ENCODE measurements around the gene CGNL1. TPM values are rescaled to one million over a fixed set of nuclear protein-coding genes. Genes with fewer than 3 reads are reported as not detected.

Gene CGNL1
- total and polyA plus RNA-seq, 10 of the 15 experiments (the other 5 are each of a cell fraction or from before 2014, with no cell fraction given), result under 0.01 to 0.27 (median 0.04) TPM; not detected in 3

GRCh38 chr15:57445872-57446271, 69.6 kb downstream of the CGNL1 start:
- RAD21 ChIA-PET (ENCODE audit: unreplicated experiment), result no interaction called here
- FAIRE-seq, result no peak
- SMC1A ChIA-PET (ENCODE audit: uncharacterized antibody, unreplicated experiment), result no interaction called here
- CTCF ChIA-PET, result interaction anchor here (1.0 kb wide), 1 partner anchor 9 kb away, joined by 3 read pairs; no protein-coding TSS in a partner anchor
- no peaks in the 10 kb centered on the region for H3K4me1 ChIP-seq (ENCODE audit: control insufficient read depth, insufficient read depth, low read length)
- H3K27ac ChIP-seq (ENCODE audit: control insufficient read depth, insufficient read depth), result no peak overlapping the region
- H3K27me3 ChIP-seq (replicated peaks in 1 of 2; ENCODE audit: control insufficient read depth in 2 of 2, insufficient read depth in 2 of 2, low read length in 1 of 2), result peaks cover 0 to 2% of the 10 kb centered on the region in 2 experiments; a peak in 3 of 4 replicates
- in situ Hi-C loops (cut with MboI) (no loop called here), intact Hi-C loops (cut with micrococcal nuclease; ENCODE audit: unreplicated experiment) (no loop called here)
- no peaks in the 10 kb centered on the region for H3K79me2 ChIP-seq (ENCODE audit: control insufficient read depth, insufficient read depth, low read length)
- DNase-seq (ENCODE audit: low read depth, low spot score), result no peak
- no peaks in the 10 kb centered on the region for H3K9me3 ChIP-seq (replicated peaks; ENCODE audit: control insufficient read depth, insufficient read depth, low read length)
- no peak overlapping the region for H3K9ac ChIP-seq (ENCODE audit: control insufficient read depth, insufficient read depth, low read length)
- H4K20me1 ChIP-seq (ENCODE audit: control insufficient read depth, insufficient read depth), result no peaks in the 10 kb centered on the region
- BruUV-seq (replicated peaks), result no TSS peak
- H2AFZ ChIP-seq (ENCODE audit: control insufficient read depth, low read depth, low read length), result no peak overlapping the region
- H3K36me3 ChIP-seq (ENCODE audit: control insufficient read depth in 2 of 2, insufficient read depth in 2 of 2, low read length in 1 of 2), result no peaks in the 10 kb centered on the region
- ATAC-seq, result no peak
- no peak overlapping the region for H3K4me3 ChIP-seq
- H3K4me2 ChIP-seq (ENCODE audit: control insufficient read depth, insufficient read depth), result no peak overlapping the region
- 96% methylated on average over 1 of the region's 1 CpG for WGBS (ENCODE audit: insufficient coverage, insufficient replicate concordance, low lambda C conversion rate, missing lambda C conversion rate)
- POLR2A ChIA-PET, result no interaction called here
- TF ChIP-seq RAD21 (IDR thresholded peaks at IDR 0.05; ENCODE audit: insufficient read depth, low read depth, low read length) (no peak), ETV6 (conservative IDR thresholded peaks at IDR 0.05 in 1 of 2, IDR thresholded peaks at IDR 0.05 in 1 of 2; ENCODE audit: borderline replicate concordance in 1 of 2, low read depth in 1 of 2) (no peak), NFIC (IDR thresholded peaks at IDR 0.05; ENCODE audit: low read depth, low read length) (no peak), GATAD2B (conservative IDR thresholded peaks at IDR 0.05; ENCODE audit: low read depth) (no peak), DPF2 (IDR thresholded peaks at IDR 0.05) (no peak), MAX (IDR thresholded peaks at IDR 0.05; ENCODE audit: low read depth, low read length) (no peak), STAT1 (conservative IDR thresholded peaks at IDR 0.05) (no peak), E2F8 (IDR thresholded peaks at IDR 0.05; ENCODE audit: low read depth, partially characterized antibody) (no peak)
- TF ChIP-seq, protein P1, sequence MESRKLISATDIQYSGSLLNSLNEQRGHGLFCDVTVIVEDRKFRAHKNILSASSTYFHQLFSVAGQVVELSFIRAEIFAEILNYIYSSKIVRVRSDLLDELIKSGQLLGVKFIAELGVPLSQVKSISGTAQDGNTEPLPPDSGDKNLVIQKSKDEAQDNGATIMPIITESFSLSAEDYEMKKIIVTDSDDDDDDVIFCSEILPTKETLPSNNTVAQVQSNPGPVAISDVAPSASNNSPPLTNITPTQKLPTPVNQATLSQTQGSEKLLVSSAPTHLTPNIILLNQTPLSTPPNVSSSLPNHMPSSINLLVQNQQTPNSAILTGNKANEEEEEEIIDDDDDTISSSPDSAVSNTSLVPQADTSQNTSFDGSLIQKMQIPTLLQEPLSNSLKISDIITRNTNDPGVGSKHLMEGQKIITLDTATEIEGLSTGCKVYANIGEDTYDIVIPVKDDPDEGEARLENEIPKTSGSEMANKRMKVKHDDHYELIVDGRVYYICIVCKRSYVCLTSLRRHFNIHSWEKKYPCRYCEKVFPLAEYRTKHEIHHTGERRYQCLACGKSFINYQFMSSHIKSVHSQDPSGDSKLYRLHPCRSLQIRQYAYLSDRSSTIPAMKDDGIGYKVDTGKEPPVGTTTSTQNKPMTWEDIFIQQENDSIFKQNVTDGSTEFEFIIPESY (IDR thresholded peaks at IDR 0.05), result no peak

Data from GM12878 (cell line).